H9 (cell line): ENCODE results near the gene SARNP. TPM values are rescaled to one million over a fixed set of nuclear protein-coding genes. Genes with fewer than 3 reads are reported as not detected.

Experiments
- DNase-seq: peaks from one replicate; pipeline ENCODE4 v3.0.0-alpha.2; 2017
- H2AFZ ChIP-seq: one replicate; pipeline ENCODE4 v1.6.1; 2013; ENCODE audit warnings: mild to moderate bottlenecking, low read length, control low read depth, moderate library complexity
- H2AK5ac ChIP-seq: 2 replicates; pipeline ENCODE4 v1.6.1; 2013; ENCODE audit warnings: low read length, control low read depth, mixed read lengths; ENCODE audit not compliant: insufficient read length
- H2BK120ac ChIP-seq: one replicate; pipeline ENCODE4 v1.6.1; 2013; ENCODE audit warnings: low read depth, mild to moderate bottlenecking, low read length, control low read depth, inconsistent platforms; ENCODE audit not compliant: poor library complexity, severe bottlenecking
- H2BK12ac ChIP-seq: 2 replicates; pipeline ENCODE4 v1.6.1; 2013; ENCODE audit warnings: low read length, control low read depth, mixed read lengths, low read depth; ENCODE audit not compliant: insufficient read length
- H2BK15ac ChIP-seq: 2 replicates; pipeline ENCODE4 v1.6.1; 2013; ENCODE audit warnings: low read depth, low read length, control low read depth
- H2BK20ac ChIP-seq: one replicate; pipeline ENCODE4 v1.6.1; 2013; ENCODE audit warnings: low read depth, mild to moderate bottlenecking, low read length, control low read depth, inconsistent platforms; ENCODE audit not compliant: poor library complexity, severe bottlenecking
- H2BK5ac ChIP-seq: 2 replicates; pipeline ENCODE4 v1.6.1; 2013; ENCODE audit warnings: low read length, control low read depth, mixed read lengths; ENCODE audit not compliant: insufficient read length
- H3K14ac ChIP-seq: 2 replicates; pipeline ENCODE4 v1.6.1; 2013; ENCODE audit warnings: low read length, control low read depth; ENCODE audit not compliant: insufficient read depth
- H3K18ac ChIP-seq: 2 replicates; pipeline ENCODE4 v1.6.1; 2013; ENCODE audit warnings: low read depth, mild to moderate bottlenecking, mixed read lengths, low read length, control low read depth; ENCODE audit not compliant: insufficient read length
- H3K23ac ChIP-seq: 2 replicates; pipeline ENCODE4 v1.6.1; 2013; ENCODE audit warnings: low read length, control low read depth, mixed read lengths, low read depth; ENCODE audit not compliant: insufficient read length
- H3K23me2 ChIP-seq: 2 replicates; pipeline ENCODE4 v1.6.1; 2013; ENCODE audit warnings: low read depth, mild to moderate bottlenecking, mixed read lengths, low read length, control low read depth; ENCODE audit not compliant: insufficient read length, poor library complexity, severe bottlenecking
- H3K27ac ChIP-seq: 2 replicates; pipeline ENCODE4 v1.5.1; 2013; ENCODE audit warnings: low read length, control low read depth, mixed read lengths, low read depth; ENCODE audit not compliant: insufficient read length
- H3K27me3 ChIP-seq: 2 replicates; pipeline ENCODE4 v1.6.1; 2013; ENCODE audit warnings: low read length, control low read depth, inconsistent platforms; ENCODE audit not compliant: insufficient read depth
- H3K4ac ChIP-seq: 2 replicates; pipeline ENCODE4 v1.6.1; 2013; ENCODE audit warnings: low read depth, mild to moderate bottlenecking, control low read depth, inconsistent platforms, low read length, moderate library complexity
- H3K4me1 ChIP-seq: 2 replicates; pipeline ENCODE4 v1.6.1; 2013; ENCODE audit warnings: low read length, control low read depth, inconsistent platforms; ENCODE audit not compliant: insufficient read depth
- H3K4me2 ChIP-seq: 2 replicates; pipeline ENCODE4 v1.6.1; 2013; ENCODE audit warnings: low read length, control low read depth, mixed read lengths; ENCODE audit not compliant: insufficient read length, insufficient read depth
- H3K56ac ChIP-seq: 2 replicates; pipeline ENCODE4 v1.6.1; 2013; ENCODE audit warnings: low read depth, mild to moderate bottlenecking, mixed read lengths, low read length, control low read depth; ENCODE audit not compliant: insufficient read length
- H3K79me1 ChIP-seq: 2 replicates; pipeline ENCODE4 v1.6.1; 2013; ENCODE audit warnings: low read depth, mild to moderate bottlenecking, moderate library complexity, low read length, control low read depth, inconsistent platforms; ENCODE audit not compliant: insufficient read depth, poor library complexity, severe bottlenecking
- H3K79me2 ChIP-seq: 2 replicates; pipeline ENCODE4 v1.6.1; 2013; ENCODE audit warnings: low read length, control low read depth, inconsistent platforms; ENCODE audit not compliant: insufficient read depth
- H3K9ac ChIP-seq: 2 replicates; pipeline ENCODE4 v1.6.1; 2013; ENCODE audit warnings: low read length, control low read depth, mixed read lengths; ENCODE audit not compliant: insufficient read length; ENCODE audit errors: extremely low read depth
- H3K9me3 ChIP-seq: one replicate; pipeline ENCODE4 v1.6.1; 2013; ENCODE audit warnings: low read depth, low read length, inconsistent platforms; ENCODE audit not compliant: control insufficient read depth
- H3T11ph ChIP-seq: one replicate; pipeline ENCODE4 v1.6.1; 2013; ENCODE audit warnings: mild to moderate bottlenecking, low read length, control low read depth, inconsistent platforms
- H4K20me1 ChIP-seq: one replicate; pipeline ENCODE4 v1.6.1; 2013; ENCODE audit not compliant: control insufficient read depth, insufficient read length, insufficient read depth
- H4K5ac ChIP-seq: 2 replicates; pipeline ENCODE4 v1.6.1; 2013; ENCODE audit warnings: low read depth, mild to moderate bottlenecking, mixed read lengths, low read length, control low read depth; ENCODE audit not compliant: insufficient read length
- H4K8ac ChIP-seq: replicated peaks from 2 replicates; pipeline ENCODE4 v1.6.1; 2013; ENCODE audit warnings: low read length, control low read depth, mixed read lengths, low read depth; ENCODE audit not compliant: insufficient read length
- H4K91ac ChIP-seq: 2 replicates; pipeline ENCODE4 v1.6.1; 2013; ENCODE audit warnings: low read depth, mild to moderate bottlenecking, moderate library complexity, mixed read lengths, low read length, control low read depth; ENCODE audit not compliant: insufficient read length
- H3K27ac Mint-ChIP-seq, 3 experiments: 2 replicates in 2 of 3; 3 replicates in 1 of 3; pipeline ENCODE4 v1.8.0; 2020 to 2021; ENCODE audit warnings: mixed read lengths in 3 of 3, mild to moderate bottlenecking in 1 of 3, moderate library complexity in 1 of 3
- H3K27me3 Mint-ChIP-seq: 2 replicates; pipeline ENCODE4 v1.8.0; 2021; ENCODE audit warnings: low read depth, mild to moderate bottlenecking, moderate library complexity, mixed read lengths
- H3K36me3 Mint-ChIP-seq, 3 experiments: 2 replicates in 2 of 3; 3 replicates in 1 of 3; pipeline ENCODE4 v1.8.0; 2020 to 2021; ENCODE audit warnings: low read depth in 3 of 3, mixed read lengths in 3 of 3; ENCODE audit not compliant: insufficient read depth in 1 of 3
- H3K4me1 Mint-ChIP-seq, 2 experiments: 2 replicates each; pipeline ENCODE4 v1.8.0; 2020; ENCODE audit warnings: mixed read lengths in 2 of 2
- H3K4me3 Mint-ChIP-seq, 2 experiments: 2 replicates in 1 of 2; 3 replicates in 1 of 2; pipeline ENCODE4 v1.8.0; 2020 to 2021; ENCODE audit warnings: mild to moderate bottlenecking in 2 of 2, mixed read lengths in 2 of 2, moderate library complexity in 1 of 2
- H3K9me3 Mint-ChIP-seq, 2 experiments: 2 replicates in 1 of 2; 3 replicates in 1 of 2; pipeline ENCODE4 v1.8.0; 2020; ENCODE audit warnings: mild to moderate bottlenecking in 2 of 2, mixed read lengths in 2 of 2, moderate library complexity in 1 of 2
- total RNA-seq: library from RNA; stranded (reverse); gene quantifications from 2 replicates; pipeline ENCODE4 v1.2.1, GENCODE V29; 2021
- TF ChIP-seq, protein P1 (sequence below): fragments of 200-600 bp; sonication (generic); conservative IDR thresholded peaks from 3 replicates; pipeline ENCODE4 v1.8.0; 2021; ENCODE audit warnings: antibody characterized with exemption, mild to moderate bottlenecking

SARNP gene
- total RNA-seq, 1 experiment from 2014 or later, result 127 TPM

GRCh38 chr12:55746913-55747231 is 70.7 kb downstream of the SARNP start:
- Histone ChIP-seq H3K79me1 (peaks cover 3% of the 10 kb centered on the region), H3K4me2 (peak overlapping the region; percentile 72), H2BK12ac (no peak overlapping the region), H3K23me2 (peaks cover 29% of the 10 kb centered on the region), H2BK20ac (no peak overlapping the region), H2AFZ (no peak overlapping the region), H3K18ac (no peak overlapping the region), H2BK5ac (no peak overlapping the region), H4K20me1 (no peaks in the 10 kb centered on the region), H3K56ac (no peak overlapping the region), H3K14ac (no peak overlapping the region), H3K9ac (no peak overlapping the region), H3T11ph (no peak overlapping the region), H2BK15ac (no peak overlapping the region), H3K79me2 (peaks cover 6% of the 10 kb centered on the region; the same call in 1 of the 2 replicates), H3K27me3 (no peaks in the 10 kb centered on the region), H3K27ac (no peak overlapping the region), H3K23ac (no peak overlapping the region), H4K8ac (no peak overlapping the region), H2BK120ac (no peak overlapping the region), H3K4ac (no peak overlapping the region), H4K91ac (no peak overlapping the region), H4K5ac (no peak overlapping the region), H2AK5ac (no peak overlapping the region), H3K4me1 (peaks cover 17% of the 10 kb centered on the region), H3K9me3 (no peaks in the 10 kb centered on the region)
- no peak for DNase-seq
- H3K4me3 Mint-ChIP-seq, result peak overlapping the region; percentile 96 to 97
- peaks cover 27 to 50% (median 48%) of the 10 kb centered on the region in 3 experiments; a peak in 6 of 7 replicates for H3K36me3 Mint-ChIP-seq
- TF ChIP-seq, protein P1, sequence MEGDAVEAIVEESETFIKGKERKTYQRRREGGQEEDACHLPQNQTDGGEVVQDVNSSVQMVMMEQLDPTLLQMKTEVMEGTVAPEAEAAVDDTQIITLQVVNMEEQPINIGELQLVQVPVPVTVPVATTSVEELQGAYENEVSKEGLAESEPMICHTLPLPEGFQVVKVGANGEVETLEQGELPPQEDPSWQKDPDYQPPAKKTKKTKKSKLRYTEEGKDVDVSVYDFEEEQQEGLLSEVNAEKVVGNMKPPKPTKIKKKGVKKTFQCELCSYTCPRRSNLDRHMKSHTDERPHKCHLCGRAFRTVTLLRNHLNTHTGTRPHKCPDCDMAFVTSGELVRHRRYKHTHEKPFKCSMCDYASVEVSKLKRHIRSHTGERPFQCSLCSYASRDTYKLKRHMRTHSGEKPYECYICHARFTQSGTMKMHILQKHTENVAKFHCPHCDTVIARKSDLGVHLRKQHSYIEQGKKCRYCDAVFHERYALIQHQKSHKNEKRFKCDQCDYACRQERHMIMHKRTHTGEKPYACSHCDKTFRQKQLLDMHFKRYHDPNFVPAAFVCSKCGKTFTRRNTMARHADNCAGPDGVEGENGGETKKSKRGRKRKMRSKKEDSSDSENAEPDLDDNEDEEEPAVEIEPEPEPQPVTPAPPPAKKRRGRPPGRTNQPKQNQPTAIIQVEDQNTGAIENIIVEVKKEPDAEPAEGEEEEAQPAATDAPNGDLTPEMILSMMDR, result no peak
- H3K27ac Mint-ChIP-seq, result peak overlapping the region; percentile 89 to 98 (median 94); a peak in 5 of 7 replicates
- peaks cover 5% of the 10 kb centered on the region for H3K27me3 Mint-ChIP-seq
- no peaks in the 10 kb centered on the region for H3K9me3 Mint-ChIP-seq
- peaks cover 64 to 68% of the 10 kb centered on the region in 2 experiments for H3K4me1 Mint-ChIP-seq
